ENCODE measurements around the gene TAOK3.

DNA sequence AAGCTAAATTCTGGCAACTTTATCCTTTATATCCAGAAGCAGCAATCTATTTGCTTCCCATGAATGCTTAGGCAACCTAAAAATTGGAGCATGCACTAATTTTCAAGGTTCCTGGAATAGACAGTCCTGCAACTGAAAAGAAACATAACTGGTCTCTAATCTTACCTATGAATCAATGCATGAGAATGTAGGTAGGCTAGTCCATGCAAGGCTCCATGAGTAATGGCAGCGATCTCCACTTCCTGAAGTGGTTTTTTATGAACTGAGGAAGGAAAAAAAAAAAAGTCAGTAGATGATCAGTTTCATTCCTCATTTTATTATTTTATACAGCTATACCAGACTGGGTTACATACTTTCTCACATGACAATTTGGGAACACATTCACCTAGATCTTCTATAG lies 134.8 kb downstream of the TAOK3 start:
- no peak for TF ChIP-seq EZH2 (IDR thresholded peaks at IDR 0.05; ENCODE audit: borderline replicate concordance, insufficient read depth, low read depth, low read length, poor library complexity, severe bottlenecking)
- TF ChIP-seq, protein P1, sequence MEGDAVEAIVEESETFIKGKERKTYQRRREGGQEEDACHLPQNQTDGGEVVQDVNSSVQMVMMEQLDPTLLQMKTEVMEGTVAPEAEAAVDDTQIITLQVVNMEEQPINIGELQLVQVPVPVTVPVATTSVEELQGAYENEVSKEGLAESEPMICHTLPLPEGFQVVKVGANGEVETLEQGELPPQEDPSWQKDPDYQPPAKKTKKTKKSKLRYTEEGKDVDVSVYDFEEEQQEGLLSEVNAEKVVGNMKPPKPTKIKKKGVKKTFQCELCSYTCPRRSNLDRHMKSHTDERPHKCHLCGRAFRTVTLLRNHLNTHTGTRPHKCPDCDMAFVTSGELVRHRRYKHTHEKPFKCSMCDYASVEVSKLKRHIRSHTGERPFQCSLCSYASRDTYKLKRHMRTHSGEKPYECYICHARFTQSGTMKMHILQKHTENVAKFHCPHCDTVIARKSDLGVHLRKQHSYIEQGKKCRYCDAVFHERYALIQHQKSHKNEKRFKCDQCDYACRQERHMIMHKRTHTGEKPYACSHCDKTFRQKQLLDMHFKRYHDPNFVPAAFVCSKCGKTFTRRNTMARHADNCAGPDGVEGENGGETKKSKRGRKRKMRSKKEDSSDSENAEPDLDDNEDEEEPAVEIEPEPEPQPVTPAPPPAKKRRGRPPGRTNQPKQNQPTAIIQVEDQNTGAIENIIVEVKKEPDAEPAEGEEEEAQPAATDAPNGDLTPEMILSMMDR (IDR thresholded peaks at IDR 0.05): no peak

Data from B cell (primary cell).